ENCODE data around the gene RBPJL.

RBPJL gene

GRCh38 chr20:45293041-45294002, 13.3 kb upstream of the RBPJL start:
- DNase-seq (ENCODE audit: low spot score) = peak; percentile 74

- no peak for DNase-seq (ENCODE audit: low spot score)
Observed at GRCh38 chr20:45294003-45294368, 12.7 kb upstream of the RBPJL start.

GRCh38 chr20:45294659-45295058, 12.0 kb upstream of the RBPJL start:
- no peak for DNase-seq (ENCODE audit: low spot score)

GRCh38 chr20:45297786-45298497, 8.7 kb upstream of the RBPJL start:
- DNase-seq (ENCODE audit: low spot score) = no peak

DNA sequence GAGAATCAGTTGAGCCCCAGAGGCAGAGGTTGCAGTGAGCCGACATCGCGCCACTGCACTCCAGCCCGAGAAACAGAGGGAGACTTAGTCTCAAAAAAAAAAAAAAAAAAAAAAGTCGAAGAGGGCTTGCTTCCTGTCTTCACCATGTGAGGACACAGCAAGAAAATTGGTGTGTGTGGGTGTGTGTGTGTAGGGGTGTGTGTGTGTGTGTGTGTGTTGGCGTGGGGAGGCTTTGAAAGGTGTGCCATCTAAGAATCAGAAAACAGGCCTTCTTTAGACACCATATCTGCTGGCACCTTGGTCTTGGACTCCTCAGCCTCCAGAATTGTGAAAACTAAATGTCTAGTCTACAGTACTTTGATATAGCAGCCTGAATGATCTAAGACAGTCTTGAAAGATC, 6.9 kb upstream of the RBPJL start:
- no peak for DNase-seq (ENCODE audit: low spot score)

- DNase-seq (ENCODE audit: low spot score) = no peak
Observed at GRCh38 chr20:45300961-45301360, 5.7 kb upstream of the RBPJL start.

DNA sequence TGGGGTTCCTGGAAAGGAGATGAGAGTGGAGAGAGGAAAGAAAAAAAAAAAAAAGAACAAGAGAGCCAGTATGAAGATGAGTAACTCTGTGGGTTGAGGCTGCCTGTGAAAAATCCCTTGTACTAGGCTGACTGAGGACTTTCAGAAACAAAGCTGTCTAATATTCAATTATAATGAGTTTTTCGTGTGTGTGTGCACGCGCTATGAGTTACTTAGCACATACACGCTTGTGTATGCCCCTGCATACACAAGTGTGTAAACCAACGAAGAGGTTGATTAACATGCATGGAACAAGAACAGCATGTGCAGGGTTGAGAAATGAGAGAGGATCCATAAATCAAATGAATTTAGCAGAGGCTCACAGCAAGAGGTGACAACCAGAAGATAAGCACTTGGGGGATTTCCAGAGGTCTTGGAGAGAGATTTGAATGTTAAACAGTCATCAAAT, 4.8 kb upstream of the RBPJL start:
- DNase-seq (ENCODE audit: low spot score) = no peak

DNA sequence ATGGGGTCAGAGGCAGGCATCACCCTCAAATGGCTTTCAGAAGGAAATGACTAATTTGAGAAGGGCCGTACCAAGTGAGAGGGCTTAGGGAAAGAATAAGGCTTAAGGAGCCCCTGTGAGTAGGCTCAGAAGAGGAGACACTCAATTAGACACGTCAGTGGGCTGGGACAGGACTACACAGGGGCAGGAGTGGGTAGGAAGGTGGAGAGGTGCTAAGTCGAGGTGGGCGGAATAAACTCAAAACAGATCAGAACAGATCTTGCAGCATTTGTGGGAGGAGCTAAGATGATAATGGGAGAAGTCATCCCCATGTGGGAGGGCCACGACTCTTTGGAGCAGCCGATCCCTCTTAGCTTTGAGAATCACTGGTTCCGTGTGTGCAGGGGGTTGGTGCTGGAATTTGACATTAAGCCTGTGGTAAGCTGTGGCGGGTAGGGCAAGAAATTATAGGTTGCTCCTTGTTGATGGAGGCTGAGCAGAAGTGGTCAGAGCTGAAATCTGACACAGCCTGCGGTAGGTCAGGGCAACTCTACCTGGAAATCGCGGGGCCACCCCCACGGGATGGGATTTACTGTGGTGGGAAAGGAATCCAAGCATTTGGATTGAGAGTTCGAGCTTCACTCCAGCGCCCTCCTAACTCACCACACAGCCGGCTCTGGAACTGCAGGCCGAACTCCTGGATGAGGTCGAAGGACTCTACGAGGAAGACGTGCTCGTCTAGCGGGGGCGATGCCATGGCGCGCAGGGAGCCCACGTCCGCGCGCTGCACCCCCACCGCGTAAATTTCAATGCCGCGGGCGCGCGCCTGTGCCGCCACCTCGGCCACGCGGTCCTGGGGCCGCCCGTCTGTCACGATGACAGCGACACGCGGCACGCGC, 2.8 kb upstream of the RBPJL start:
- DNase-seq (ENCODE audit: low spot score) = no peak

- no peak for DNase-seq (ENCODE audit: low spot score)
Observed at GRCh38 chr20:45304464-45304999, 2.1 kb upstream of the RBPJL start.

- no peak for DNase-seq (ENCODE audit: low spot score)
Observed at GRCh38 chr20:45305262-45305661, 1.4 kb upstream of the RBPJL start.

DNA sequence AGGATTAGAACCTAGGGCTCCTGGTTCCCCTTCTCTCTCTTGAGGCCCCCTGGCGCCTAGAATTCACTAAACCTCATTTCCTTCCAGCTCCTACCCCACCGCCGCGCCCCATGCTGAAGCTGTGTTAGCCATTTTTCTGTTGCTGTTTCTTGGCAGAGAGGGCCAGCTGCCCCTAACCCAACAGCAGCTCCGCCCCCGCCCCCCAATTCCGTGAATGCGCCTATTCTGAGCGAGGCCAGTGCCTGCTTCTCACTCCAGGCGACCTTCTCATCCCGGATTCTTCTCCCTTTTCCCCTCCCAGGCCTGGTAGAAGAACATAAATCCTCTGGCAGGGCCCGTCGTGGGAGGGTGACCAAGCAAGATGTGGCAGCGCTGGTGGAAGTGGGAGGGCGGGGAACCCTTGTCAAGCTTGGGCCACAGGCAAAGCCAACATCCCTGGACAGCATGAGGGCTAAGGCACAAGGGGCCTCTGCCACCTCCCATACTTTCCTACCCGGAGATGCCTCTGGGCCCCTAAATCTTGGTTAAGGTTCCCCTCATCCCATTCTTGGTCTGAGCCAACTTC, 518 bp downstream of the RBPJL start:
- no peak for DNase-seq (ENCODE audit: low spot score)

DNA sequence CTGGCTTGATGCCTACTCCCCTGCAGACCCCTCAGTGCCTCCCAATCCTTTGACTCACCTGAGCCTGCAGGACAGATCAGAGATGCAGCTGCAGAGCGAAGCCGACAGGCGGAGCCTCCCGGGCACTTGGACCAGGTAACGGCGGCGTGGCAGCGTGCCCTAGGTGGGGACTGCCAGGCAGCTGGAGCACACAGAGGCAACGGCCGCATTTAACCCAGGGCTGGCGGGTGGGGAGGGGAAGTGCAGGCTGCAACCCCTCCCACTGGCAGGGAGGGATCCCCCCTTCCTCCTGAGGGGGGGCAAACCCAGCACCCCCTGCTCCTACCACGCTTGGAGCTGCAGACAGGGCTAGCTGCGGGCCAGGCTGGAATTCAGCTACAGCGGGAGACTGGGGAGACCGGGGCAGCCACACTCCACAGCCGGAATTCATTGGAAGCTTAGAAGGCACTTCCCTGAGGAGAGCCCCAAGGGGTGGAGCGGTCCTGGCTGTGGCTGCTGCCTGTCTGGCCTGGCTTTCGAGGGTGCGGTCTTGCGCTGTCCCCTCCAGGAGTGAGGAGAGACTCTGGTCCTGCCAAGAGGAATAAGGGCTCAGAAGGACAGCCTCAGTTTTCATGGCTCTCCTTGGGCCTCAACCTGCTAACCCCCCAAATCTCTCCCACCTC, 1.6 kb downstream of the RBPJL start, which contains the start of gene MATN4:
TSS of gene MATN4 (minus strand) at position 183 of the 662 bp plus-strand sequence. CDS start 2,717 bp downstream, outside the sequence.
- DNase-seq (ENCODE audit: low spot score) = no peak

DNA sequence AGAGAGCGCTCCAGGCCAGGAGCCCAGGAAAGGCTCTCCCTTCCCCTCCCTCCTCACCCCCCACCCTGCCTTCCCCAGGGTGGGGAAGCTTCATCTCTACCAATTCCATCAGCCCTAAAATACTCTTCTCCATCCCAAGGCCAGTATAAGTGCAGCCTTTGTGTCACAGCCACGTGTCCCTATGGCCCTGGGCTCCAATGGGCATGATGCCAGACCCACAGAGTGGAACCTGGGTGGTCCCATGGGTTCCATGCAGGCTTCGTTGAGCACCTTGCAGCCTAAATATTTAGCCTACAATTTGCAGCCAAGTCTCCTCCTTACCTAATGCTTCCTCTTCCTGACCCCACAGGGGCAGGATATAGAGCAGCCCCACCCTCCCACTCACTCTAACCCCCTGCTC, 2.4 kb downstream of the RBPJL start:
- DNase-seq (ENCODE audit: low spot score) = no peak

GRCh38 chr20:45311589-45312211, 5.1 kb downstream of the RBPJL start:
- DNase-seq (ENCODE audit: low spot score) = peak; percentile 78

DNA sequence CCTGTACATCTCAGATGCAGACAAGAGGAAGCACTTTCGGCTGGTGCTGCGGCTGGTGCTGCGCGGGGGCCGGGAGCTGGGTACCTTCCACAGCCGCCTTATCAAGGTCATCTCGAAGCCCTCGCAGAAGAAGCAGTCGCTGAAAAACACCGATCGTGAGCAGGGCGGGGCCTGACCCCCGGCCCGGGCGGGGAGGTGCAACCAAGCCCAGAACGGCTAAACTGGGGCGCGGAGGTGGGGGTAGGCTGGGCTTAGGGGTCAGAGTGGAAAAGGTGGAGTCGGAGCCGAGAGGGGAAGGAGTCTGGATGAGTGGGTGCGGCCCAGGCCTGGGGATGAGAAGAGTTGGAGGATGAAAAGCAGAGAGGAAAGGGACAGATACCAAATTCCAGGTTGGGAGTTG, 5.6 kb downstream of the RBPJL start:
- DNase-seq (ENCODE audit: low spot score) = no peak

GRCh38 chr20:45313065-45313695, 6.5 kb downstream of the RBPJL start:
- no peak for DNase-seq (ENCODE audit: low spot score)

- DNase-seq (ENCODE audit: low spot score) = no peak
Observed at GRCh38 chr20:45313943-45314342, 7.3 kb downstream of the RBPJL start.

GRCh38 chr20:45315672-45316071, 9.0 kb downstream of the RBPJL start:
- no peak for DNase-seq (ENCODE audit: low spot score)

- DNase-seq (ENCODE audit: low spot score) = no peak
Observed at GRCh38 chr20:45316150-45317080, 9.8 kb downstream of the RBPJL start.
